Stimulated activated CD8-positive, alpha-beta memory T cell treated with anti-CD3 and anti-CD28 coated beads, Interleukin-2, amount 100 ng/mL, for 48 hours (primary cell): ENCODE measurements around the gene ZNF532.

Source experiments
- DNase-seq, 2 donors: peaks; one replicate each; pipeline ENCODE4 v3.0.0-alpha.2; 2020; ENCODE audit warnings: low read depth in 2 of 2

ZNF532 gene

GRCh38 chr18:58970943-58971790 lies 106.5 kb downstream of the ZNF532 start:
- DNase-seq = no peak

DNA sequence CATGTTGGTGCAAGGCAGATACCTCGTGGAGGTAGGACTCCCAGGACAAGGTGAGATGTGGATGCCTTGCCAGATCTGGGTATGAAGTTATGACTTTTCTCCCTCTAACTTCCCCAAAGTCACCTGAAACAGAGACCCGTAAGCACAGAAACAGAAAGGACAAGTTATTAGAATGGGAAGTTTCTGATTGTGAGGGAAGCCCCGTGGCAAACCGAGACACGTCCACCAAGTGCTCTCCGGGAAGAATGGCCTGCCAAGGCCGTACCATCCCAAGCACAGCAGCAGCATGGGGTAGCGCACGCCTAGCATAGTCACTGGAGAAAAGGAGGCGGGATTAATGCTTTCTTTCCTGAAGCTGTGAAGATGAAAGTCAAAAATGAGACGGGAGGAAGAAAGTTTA lies 110.6 kb downstream of the ZNF532 start:
- DNase-seq = no peak

DNA sequence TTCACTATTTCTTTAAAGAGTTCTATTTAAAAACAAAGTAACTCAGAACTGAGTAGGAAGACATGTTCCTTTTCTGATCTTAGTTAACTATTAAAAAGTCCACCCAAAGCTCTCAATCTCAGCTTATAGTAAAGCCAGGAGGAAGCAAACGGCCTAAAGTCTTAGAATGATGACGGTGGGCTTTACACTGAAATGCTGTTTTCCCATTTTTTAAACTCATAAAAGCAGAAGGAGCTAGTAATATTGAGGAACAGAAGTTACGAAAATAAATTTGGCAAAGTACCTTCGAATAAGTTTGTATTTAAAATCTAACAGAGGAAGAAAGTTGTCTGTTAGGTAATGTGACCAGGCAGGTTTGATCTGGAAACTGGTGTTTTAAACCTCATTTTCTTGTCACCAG lies 111.1 kb downstream of the ZNF532 start:
- DNase-seq = no peak

- DNase-seq = no peak
Measured at GRCh38 chr18:58977223-58977622, 112.5 kb downstream of the ZNF532 start.

- no peak for DNase-seq
Measured at GRCh38 chr18:58977801-58978200, 113.1 kb downstream of the ZNF532 start.

GRCh38 chr18:58978916-58979315 lies 114.2 kb downstream of the ZNF532 start:
- DNase-seq = no peak

DNA sequence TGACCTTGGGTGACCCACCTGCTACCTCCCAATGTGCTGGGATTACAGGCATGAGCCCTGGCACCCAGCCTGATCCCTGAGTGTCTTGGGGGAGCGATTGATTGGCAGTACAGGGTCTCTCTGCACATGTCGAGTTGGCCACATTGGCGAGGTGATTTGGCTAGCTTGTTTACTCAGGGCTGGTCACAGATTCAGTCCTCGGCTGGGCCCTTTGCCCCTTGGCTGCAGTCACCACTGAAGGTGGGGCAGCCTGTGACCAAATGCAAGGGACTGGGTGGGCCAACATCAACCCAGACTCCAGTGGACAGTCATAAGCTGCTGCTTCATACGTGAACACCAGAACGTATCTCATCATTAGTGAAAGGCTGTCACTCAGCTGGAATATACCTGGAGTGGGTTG lies 114.9 kb downstream of the ZNF532 start:
- no peak for DNase-seq

GRCh38 chr18:58980991-58981390 lies 116.3 kb downstream of the ZNF532 start:
- no peak for DNase-seq

- DNase-seq = no peak
Measured at GRCh38 chr18:58983260-58984155, 118.8 kb downstream of the ZNF532 start.

- DNase-seq = no peak
Measured at GRCh38 chr18:58988600-58988999, 123.9 kb downstream of the ZNF532 start.

- no peak for DNase-seq
Measured at GRCh38 chr18:58989184-58989759, 124.6 kb downstream of the ZNF532 start.

GRCh38 chr18:58990720-58991119 lies 126.0 kb downstream of the ZNF532 start:
- no peak for DNase-seq

DNA sequence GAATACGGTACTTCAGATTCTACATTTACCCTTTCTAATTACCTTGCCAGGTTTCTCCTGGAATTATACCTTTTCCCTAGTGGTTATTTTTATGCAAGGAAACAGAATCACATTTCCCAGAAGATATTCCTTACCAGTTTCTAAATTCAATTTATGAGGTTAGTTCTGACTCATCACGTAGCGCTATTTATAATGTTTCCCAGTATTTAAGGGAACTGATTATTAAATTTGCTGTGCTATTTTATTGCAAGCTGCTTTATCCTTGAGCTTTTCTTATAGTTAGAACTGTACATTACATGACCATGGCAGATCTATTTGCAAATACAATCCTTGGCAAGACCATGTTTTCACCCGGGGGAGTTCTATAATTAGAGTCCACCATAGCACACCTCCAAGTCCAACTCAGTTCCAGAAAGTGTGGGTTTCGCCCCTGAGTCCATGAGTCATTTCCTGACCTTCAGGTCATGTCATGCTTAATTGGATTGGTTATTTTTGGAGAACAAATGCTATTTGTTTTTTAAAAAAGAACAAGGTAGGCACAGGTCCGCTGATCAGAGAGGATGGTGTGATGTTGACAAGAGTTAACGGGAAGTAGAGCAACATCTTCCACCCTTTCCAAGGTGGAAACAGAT lies 126.6 kb downstream of the ZNF532 start:
- no peak for DNase-seq

DNA sequence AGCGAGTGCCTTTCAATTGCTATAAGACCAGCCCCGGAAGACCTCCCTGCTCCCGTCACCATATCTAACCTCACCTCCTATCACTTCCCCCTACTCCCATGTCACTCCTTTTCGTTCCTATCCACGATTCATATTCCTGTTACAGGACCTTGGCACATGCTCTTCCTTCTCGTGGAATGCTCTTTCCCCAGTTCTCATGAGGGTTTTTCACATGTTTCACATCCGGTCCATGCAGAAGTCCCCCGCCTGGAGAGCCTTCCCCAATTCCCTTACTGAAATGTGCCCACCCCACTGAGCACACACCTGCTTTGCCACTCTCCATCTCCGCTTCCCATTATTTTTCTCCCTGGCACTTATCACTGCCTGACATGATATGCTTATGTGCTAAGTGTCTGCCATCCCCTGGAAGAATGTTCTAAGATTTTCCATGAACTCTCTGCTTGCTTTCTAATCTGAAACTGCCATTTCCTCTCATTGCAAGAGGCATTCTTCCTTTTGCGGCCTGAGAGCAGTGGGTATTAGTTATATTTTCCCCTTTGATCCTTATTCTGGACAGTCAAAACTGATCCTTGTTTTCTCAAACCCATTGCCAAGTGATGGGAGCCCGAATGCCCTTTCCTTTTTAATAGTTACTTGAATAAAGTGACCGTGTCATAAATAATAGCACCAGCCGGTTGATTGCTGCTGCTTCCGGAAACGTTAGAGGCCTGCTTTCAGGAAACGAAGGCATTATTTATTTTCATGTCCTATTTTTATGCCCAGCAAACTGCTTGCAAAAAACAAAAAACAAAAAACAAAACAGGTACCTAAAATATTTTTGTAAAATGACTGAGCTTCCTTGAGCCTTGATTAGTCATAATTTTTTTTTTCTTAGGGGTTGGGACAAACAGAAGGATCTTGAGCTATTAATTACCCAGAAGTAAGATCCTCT lies 127.9 kb downstream of the ZNF532 start:
- no peak for DNase-seq

- DNase-seq = no peak
Measured at GRCh38 chr18:58993260-58993659, 128.6 kb downstream of the ZNF532 start.

DNA sequence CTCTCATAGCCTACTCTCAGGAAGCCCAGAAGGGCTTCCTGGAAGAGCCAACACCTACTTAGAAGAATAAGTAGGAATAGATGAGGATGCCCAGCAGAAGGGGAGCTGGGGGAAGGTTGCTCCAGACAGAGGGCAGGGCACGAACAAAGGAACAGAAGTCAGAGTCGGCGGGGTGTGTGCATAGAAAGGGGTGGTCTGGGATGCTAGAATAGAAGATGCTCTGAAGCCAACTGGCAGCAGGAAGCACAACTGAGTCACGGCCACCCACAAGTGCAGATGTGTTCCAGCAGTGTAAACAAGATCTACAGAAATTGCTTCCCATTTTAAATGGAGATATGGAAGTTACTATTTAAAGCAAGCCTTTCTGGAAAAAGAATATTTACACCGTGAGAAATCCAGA lies 131.0 kb downstream of the ZNF532 start:
- no peak for DNase-seq

GRCh38 chr18:58996131-58996641 lies 131.5 kb downstream of the ZNF532 start:
- no peak for DNase-seq

GRCh38 chr18:58996696-58997095 lies 132.0 kb downstream of the ZNF532 start:
- DNase-seq = no peak

- no peak for DNase-seq
Measured at GRCh38 chr18:58997811-58998337, 133.2 kb downstream of the ZNF532 start.
